Trophoblast cell (in vitro differentiated cells and primary cell): ENCODE measurements around the gene PPP1R3A.
"Not testable (repeated sequence)": the region's sequence is repeated elsewhere in the genome, so short reads cannot be mapped to it uniquely, and the experiment has no call there.

ENCODE experiments used
- DNase-seq, 2 donors: peaks; one replicate each; pipeline ENCODE4 v3.0.0-alpha.2; 2016
- H2AFZ ChIP-seq: 2 replicates; pipeline ENCODE4 v1.6.1; 2013; ENCODE audit warnings: low read length, moderate library complexity, mild to moderate bottlenecking; ENCODE audit not compliant: insufficient read depth, poor library complexity
- H2AK5ac ChIP-seq: 2 replicates; pipeline ENCODE4 v1.6.1; 2013; ENCODE audit warnings: mild to moderate bottlenecking, low read length
- H2BK120ac ChIP-seq: 2 replicates; pipeline ENCODE4 v1.6.1; 2013; ENCODE audit warnings: low read length, mild to moderate bottlenecking, moderate library complexity; ENCODE audit not compliant: insufficient read depth, poor library complexity
- H2BK12ac ChIP-seq: 2 replicates; pipeline ENCODE4 v1.6.1; 2013; ENCODE audit warnings: mild to moderate bottlenecking, low read length, moderate library complexity
- H2BK5ac ChIP-seq: 2 replicates; pipeline ENCODE4 v1.6.1; 2013; ENCODE audit warnings: low read length, low read depth, moderate library complexity, mild to moderate bottlenecking; ENCODE audit not compliant: poor library complexity
- H3K14ac ChIP-seq: 2 replicates; pipeline ENCODE4 v1.6.1; 2013; ENCODE audit warnings: mild to moderate bottlenecking, low read length
- H3K18ac ChIP-seq: 2 replicates; pipeline ENCODE4 v1.6.1; 2013; ENCODE audit warnings: mild to moderate bottlenecking, low read length
- H3K23ac ChIP-seq: 2 replicates; pipeline ENCODE4 v1.6.1; 2013; ENCODE audit warnings: low read length
- H3K27ac ChIP-seq: 2 replicates; pipeline ENCODE4 v1.5.1; 2013; ENCODE audit warnings: low read depth, mild to moderate bottlenecking, inconsistent platforms, low read length, moderate library complexity
- H3K27me3 ChIP-seq: 2 replicates; pipeline ENCODE4 v1.6.1; 2013; ENCODE audit warnings: inconsistent platforms, mild to moderate bottlenecking, low read length, moderate library complexity; ENCODE audit not compliant: insufficient read depth
- H3K36me3 ChIP-seq, 2 experiments: 1 replicate in 1 of 2; 2 replicates in 1 of 2; pipeline ENCODE4 v1.6.1; 2013; ENCODE audit warnings: low read length in 2 of 2, mild to moderate bottlenecking in 2 of 2, moderate library complexity in 1 of 2; ENCODE audit not compliant: insufficient read depth in 2 of 2, control insufficient read depth in 1 of 2
- H3K4ac ChIP-seq: 2 replicates; pipeline ENCODE4 v1.6.1; 2013; ENCODE audit warnings: low read depth, mild to moderate bottlenecking, low read length, moderate library complexity
- H3K4me1 ChIP-seq, 2 experiments: 1 replicate in 1 of 2; 2 replicates in 1 of 2; pipeline ENCODE4 v1.6.1; 2013; ENCODE audit warnings: low read length in 2 of 2, mild to moderate bottlenecking in 2 of 2, moderate library complexity in 1 of 2; ENCODE audit not compliant: insufficient read depth in 2 of 2, control insufficient read depth in 1 of 2
- H3K4me2 ChIP-seq: 2 replicates; pipeline ENCODE4 v1.6.1; 2013; ENCODE audit warnings: inconsistent platforms, mild to moderate bottlenecking, low read length, moderate library complexity
- H3K4me3 ChIP-seq: 2 replicates; pipeline ENCODE4 v1.5.1; 2013; ENCODE audit warnings: mild to moderate bottlenecking, low read depth, low read length, inconsistent platforms
- H3K79me1 ChIP-seq: one replicate; pipeline ENCODE4 v1.6.1; 2013; ENCODE audit warnings: low read length
- H3K79me2 ChIP-seq: 2 replicates; pipeline ENCODE4 v1.6.1; 2013; ENCODE audit warnings: low read length, mild to moderate bottlenecking; ENCODE audit not compliant: control insufficient read depth, insufficient read depth, poor library complexity
- H3K9ac ChIP-seq: 2 replicates; pipeline ENCODE4 v1.6.1; 2013; ENCODE audit warnings: mild to moderate bottlenecking, low read length
- H3K9me3 ChIP-seq: 2 replicates; pipeline ENCODE4 v1.6.1; 2013; ENCODE audit warnings: low read depth, mild to moderate bottlenecking, control low read depth, inconsistent platforms, low read length; ENCODE audit not compliant: insufficient read depth
- H4K12ac ChIP-seq: 2 replicates; pipeline ENCODE4 v1.6.1; 2013; ENCODE audit warnings: low read depth, mild to moderate bottlenecking, low read length, moderate library complexity
- H4K8ac ChIP-seq: 2 replicates; pipeline ENCODE4 v1.6.1; 2013; ENCODE audit warnings: low read depth, mild to moderate bottlenecking, low read length, moderate library complexity
- H4K91ac ChIP-seq: one replicate; pipeline ENCODE4 v1.6.1; 2013; ENCODE audit warnings: low read depth, mild to moderate bottlenecking, low read length, moderate library complexity
- WGBS: extraction: QIAGEN DNeasy Blood & Tissue Kit; methylation state at CpG from one replicate; pipeline ENCODE4 v1.1.7; 2013; ENCODE audit warnings: missing lambda C conversion rate; ENCODE audit not compliant: insufficient read length, insufficient coverage; ENCODE audit errors: extremely low coverage; 5-methylcytosine and 5-hydroxymethylcytosine counted together

The PPP1R3A gene

GRCh38 chr7:113929389-113929788 is 10.6 kb upstream of the PPP1R3A start:
- not testable (repeated sequence) for H3K4me3 ChIP-seq, H3K18ac ChIP-seq, H3K79me2 ChIP-seq, H3K36me3 ChIP-seq, H3K9me3 ChIP-seq, H3K79me1 ChIP-seq, H3K9ac ChIP-seq, H2BK12ac ChIP-seq, H3K4ac ChIP-seq, H3K4me2 ChIP-seq, H3K14ac ChIP-seq, H3K27me3 ChIP-seq, DNase-seq, H4K8ac ChIP-seq, H4K12ac ChIP-seq, H3K4me1 ChIP-seq, H3K27ac ChIP-seq, H2AFZ ChIP-seq, H2BK120ac ChIP-seq, H3K23ac ChIP-seq, H2BK5ac ChIP-seq, H4K91ac ChIP-seq, H2AK5ac ChIP-seq
- no CpG with 5 or more reads among the region's 3 CpGs for WGBS

GRCh38 chr7:113928112-113928511 is 9.3 kb upstream of the PPP1R3A start:
- Histone ChIP-seq H3K14ac (no peak overlapping the region), H3K23ac (no peak overlapping the region), H2BK12ac (no peak overlapping the region), H3K27ac (no peak overlapping the region), H3K9me3 (peaks cover 6% of the 10 kb centered on the region), H3K27me3 (no peaks in the 10 kb centered on the region), H4K12ac (no peak overlapping the region), H3K9ac (no peak overlapping the region), H2BK120ac (no peak overlapping the region), H4K91ac (no peak overlapping the region), H3K18ac (no peak overlapping the region), H3K4ac (no peak overlapping the region), H3K79me1 (no peaks in the 10 kb centered on the region), H2AFZ (no peak overlapping the region), H2BK5ac (no peak overlapping the region), H3K4me3 (no peak overlapping the region), H4K8ac (no peak overlapping the region), H3K36me3 (no peaks in the 10 kb centered on the region), H3K4me2 (no peak overlapping the region), H3K79me2 (no peaks in the 10 kb centered on the region), H3K4me1 (no peaks in the 10 kb centered on the region), H2AK5ac (no peak overlapping the region)
- DNase-seq: no peak
- no CpG with 5 or more reads among the region's 1 CpG for WGBS

GRCh38 chr7:113922049-113922448 is 3.2 kb upstream of the PPP1R3A start:
- no peak overlapping the region for H2BK120ac ChIP-seq
- H3K14ac ChIP-seq: no peak overlapping the region
- H2BK12ac ChIP-seq: no peak overlapping the region
- H3K79me1 ChIP-seq: no peaks in the 10 kb centered on the region
- H2BK5ac ChIP-seq: no peak overlapping the region
- no peaks in the 10 kb centered on the region for H3K27me3 ChIP-seq
- no peaks in the 10 kb centered on the region for H3K79me2 ChIP-seq
- no peak overlapping the region for H3K4me3 ChIP-seq
- no peak overlapping the region for H3K4ac ChIP-seq
- no peaks in the 10 kb centered on the region for H3K4me1 ChIP-seq
- H3K9ac ChIP-seq: no peak overlapping the region
- no peaks in the 10 kb centered on the region for H3K9me3 ChIP-seq
- H3K18ac ChIP-seq: no peak overlapping the region
- WGBS: no CpG with 5 or more reads among the region's 4 CpGs
- no peak overlapping the region for H4K91ac ChIP-seq
- no peak overlapping the region for H2AK5ac ChIP-seq
- H3K36me3 ChIP-seq: no peaks in the 10 kb centered on the region
- no peak overlapping the region for H3K4me2 ChIP-seq
- H3K23ac ChIP-seq: no peak overlapping the region
- H2AFZ ChIP-seq: no peak overlapping the region
- no peak for DNase-seq
- no peak overlapping the region for H4K8ac ChIP-seq
- H4K12ac ChIP-seq: no peak overlapping the region
- H3K27ac ChIP-seq: no peak overlapping the region

GRCh38 chr7:113921363-113921762 is 2.6 kb upstream of the PPP1R3A start:
- Histone ChIP-seq H3K4me3 (no peak overlapping the region), H3K9ac (no peak overlapping the region), H3K79me2 (no peaks in the 10 kb centered on the region), H3K4me2 (no peak overlapping the region), H4K8ac (no peak overlapping the region), H3K4me1 (no peaks in the 10 kb centered on the region), H2BK120ac (no peak overlapping the region), H3K79me1 (no peaks in the 10 kb centered on the region), H3K23ac (no peak overlapping the region), H3K14ac (no peak overlapping the region), H3K18ac (no peak overlapping the region), H3K36me3 (no peaks in the 10 kb centered on the region), H4K91ac (no peak overlapping the region), H2AFZ (no peak overlapping the region), H3K9me3 (no peaks in the 10 kb centered on the region), H3K4ac (no peak overlapping the region), H4K12ac (no peak overlapping the region), H3K27me3 (no peaks in the 10 kb centered on the region), H2BK12ac (no peak overlapping the region), H3K27ac (no peak overlapping the region), H2AK5ac (no peak overlapping the region), H2BK5ac (no peak overlapping the region)
- no peak for DNase-seq

- no peak overlapping the region for H4K12ac ChIP-seq
- no peak overlapping the region for H4K91ac ChIP-seq
- no peak overlapping the region for H3K14ac ChIP-seq
- no peak overlapping the region for H2BK12ac ChIP-seq
- H3K4me2 ChIP-seq: no peak overlapping the region
- no peak overlapping the region for H2BK5ac ChIP-seq
- no peaks in the 10 kb centered on the region for H3K36me3 ChIP-seq
- H2AK5ac ChIP-seq: no peak overlapping the region
- no peaks in the 10 kb centered on the region for H3K27me3 ChIP-seq
- no peaks in the 10 kb centered on the region for H3K79me1 ChIP-seq
- H3K23ac ChIP-seq: no peak overlapping the region
- H3K79me2 ChIP-seq: no peaks in the 10 kb centered on the region
- no CpG with 5 or more reads among the region's 1 CpG for WGBS
- no peak overlapping the region for H3K9ac ChIP-seq
- no peak overlapping the region for H3K4ac ChIP-seq
- H4K8ac ChIP-seq: no peak overlapping the region
- H3K9me3 ChIP-seq: no peaks in the 10 kb centered on the region
- no peak overlapping the region for H3K4me3 ChIP-seq
- H2AFZ ChIP-seq: no peak overlapping the region
- no peaks in the 10 kb centered on the region for H3K4me1 ChIP-seq
- no peak overlapping the region for H2BK120ac ChIP-seq
- no peak for DNase-seq
- no peak overlapping the region for H3K27ac ChIP-seq
- H3K18ac ChIP-seq: no peak overlapping the region
Measured at GRCh38 chr7:113917840-113918239, 969 bp downstream of the PPP1R3A start.
